GM19397 (cell line): Measurements from ENCODE around the gene INS.
"Not testable (repeated sequence)": the region's sequence is repeated elsewhere in the genome, so short reads cannot be mapped to it uniquely, and the experiment has no call there.

Experiments
- ATAC-seq: cut with Tn5 transposase; IDR thresholded peaks from one replicate; pipeline ENCODE4 v1.9.1; 2021; ENCODE audit warnings: mild to moderate bottlenecking, moderate library complexity; ENCODE audit not compliant: unreplicated experiment

Gene INS

GRCh38 chr11:2182692-2183474, 21.9 kb upstream of the INS start:
- ATAC-seq, result no peak

- ATAC-seq, result no peak
Observed at GRCh38 chr11:2182075-2182474, 21.1 kb upstream of the INS start.

- ATAC-seq, result no peak
Observed at GRCh38 chr11:2180789-2181370, 19.9 kb upstream of the INS start.

GRCh38 chr11:2180347-2180746, 19.3 kb upstream of the INS start:
- ATAC-seq, result no peak

GRCh38 chr11:2179516-2179915, 18.5 kb upstream of the INS start:
- ATAC-seq, result no peak

GRCh38 chr11:2178906-2179494, 18.0 kb upstream of the INS start:
- no peak for ATAC-seq

GRCh38 chr11:2178055-2178773, 17.2 kb upstream of the INS start:
- ATAC-seq, result not testable (repeated sequence)

GRCh38 chr11:2177076-2177475, 16.1 kb upstream of the INS start:
- no peak for ATAC-seq

GRCh38 chr11:2176389-2176900, 15.4 kb upstream of the INS start:
- ATAC-seq, result no peak

GRCh38 chr11:2175659-2176058, 14.7 kb upstream of the INS start:
- no peak for ATAC-seq

- ATAC-seq, result no peak
Observed at GRCh38 chr11:2174361-2174760, 13.4 kb upstream of the INS start.

- no peak for ATAC-seq
Observed at GRCh38 chr11:2173761-2174160, 12.8 kb upstream of the INS start.

- ATAC-seq, result no peak
Observed at GRCh38 chr11:2173150-2173693, 12.2 kb upstream of the INS start.

- ATAC-seq, result no peak
Observed at GRCh38 chr11:2172676-2173075, 11.7 kb upstream of the INS start.

- ATAC-seq, result no peak
Observed at GRCh38 chr11:2171591-2172003, 10.6 kb upstream of the INS start, which contains the start of gene TH. TH (minus strand) TSS chr11:2171815; CDS start chr11:2171786, 29 bp downstream.

GRCh38 chr11:2169626-2170570, 8.9 kb upstream of the INS start:
- no peak for ATAC-seq

GRCh38 chr11:2169005-2169378, 8.0 kb upstream of the INS start:
- no peak for ATAC-seq

- no peak for ATAC-seq
Observed at GRCh38 chr11:2168286-2169004, 7.4 kb upstream of the INS start.
